ENCODE data around the gene ERFE.

- TF ChIP-seq CTCF (IDR thresholded peaks at IDR 0.05 in 4 of 5, conservative IDR thresholded peaks at IDR 0.05 in 1 of 5) (no peak), POLR2A (IDR thresholded peaks at IDR 0.05) (no peak)
Measured at GRCh38 chr2:238117199-238118154, 41.3 kb upstream of the ERFE start.

Measured in gastrocnemius medialis (tissue), 4 donors.